Right kidney (tissue), 9 donors: ENCODE results near the gene HSD3B2.
A peak's percentile ranks its signal among the peaks of the same experiment; 100 is the strongest.
"Not testable (repeated sequence)": the region's sequence is repeated elsewhere in the genome, so short reads cannot be mapped to it uniquely, and the experiment has no call there.

ENCODE experiments used
- DNase-seq: peaks from one replicate; pipeline ENCODE4 v3.0.0-alpha.2; 2016
- long read RNA-seq, 8 donors: transcript quantifications; one replicate each; lab custom pipeline, GENCODE V29; 2026

The HSD3B2 gene
- long read RNA-seq, donor 1: 0 reads
- long read RNA-seq, donor 2: 0 reads
- long read RNA-seq, donor 3: 0 reads
- long read RNA-seq, donor 4: 0 reads
- long read RNA-seq, donor 5: 0 reads
- long read RNA-seq, donor 6: 0 reads
- long read RNA-seq, donor 7: 0 reads
- long read RNA-seq, donor 8: 0 reads

DNA sequence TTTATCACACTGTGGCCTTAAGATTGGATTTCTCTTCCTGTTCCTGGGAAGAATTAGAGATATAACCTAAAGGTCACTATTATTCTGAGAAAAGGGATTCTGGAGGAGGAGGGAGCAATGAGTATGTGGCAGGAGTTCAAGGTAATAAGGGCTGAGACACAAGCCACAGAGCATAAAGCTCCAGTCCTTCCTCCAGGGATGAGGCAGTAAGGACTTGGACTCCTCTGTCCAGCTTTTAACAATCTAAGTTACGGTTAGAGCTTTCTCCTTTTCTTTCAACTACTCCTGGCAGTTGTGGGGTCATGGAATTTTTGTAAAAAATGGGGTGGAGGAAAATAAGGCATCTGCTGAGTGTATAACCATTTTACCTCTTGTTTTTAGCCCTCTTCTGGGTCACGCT lies at the start of gene HSD3B2:
Gene HSD3B2, plus strand, starts transcription at position 201 of the 400 bp plus-strand sequence. CDS start 270 bp downstream, outside the sequence.
- DNase-seq: no peak

- no peak for DNase-seq
Observed at GRCh38 chr1:119366424-119366823, 48.5 kb upstream of the HSD3B2 start.

DNA sequence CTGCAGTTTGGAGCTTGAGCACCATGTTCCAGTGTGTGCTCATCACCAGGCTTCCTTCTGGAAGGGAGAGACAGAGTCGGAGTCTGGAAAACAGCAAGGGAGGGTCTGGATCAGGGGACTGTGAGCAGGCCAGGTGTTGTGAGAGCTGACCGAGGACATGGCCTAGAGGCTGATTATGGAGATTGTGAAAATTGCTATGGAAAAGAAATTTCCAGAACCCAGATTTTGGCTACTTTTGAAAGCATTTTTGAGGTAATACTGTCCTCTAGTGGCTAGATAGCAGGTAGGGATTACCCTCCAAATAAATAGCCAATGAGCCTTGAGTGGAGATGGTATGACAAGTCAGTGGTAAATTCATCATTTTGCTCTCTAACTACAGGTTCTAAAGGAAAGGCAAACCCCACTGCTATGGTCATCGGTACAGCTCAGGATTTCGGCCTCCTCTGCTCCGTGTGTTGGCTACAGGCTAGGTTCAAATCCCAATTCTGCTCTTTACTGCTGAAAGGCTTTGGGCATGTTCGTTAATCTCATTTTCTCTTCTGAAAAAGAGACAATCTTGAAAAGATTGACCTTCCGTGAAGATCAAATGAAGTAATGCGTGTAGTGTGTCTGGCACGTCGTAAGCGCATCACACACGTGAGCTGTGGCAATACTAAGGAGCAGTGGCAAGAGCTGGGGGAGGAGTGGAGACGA lies 47.4 kb upstream of the HSD3B2 start:
- DNase-seq: peak; percentile 45

DNA sequence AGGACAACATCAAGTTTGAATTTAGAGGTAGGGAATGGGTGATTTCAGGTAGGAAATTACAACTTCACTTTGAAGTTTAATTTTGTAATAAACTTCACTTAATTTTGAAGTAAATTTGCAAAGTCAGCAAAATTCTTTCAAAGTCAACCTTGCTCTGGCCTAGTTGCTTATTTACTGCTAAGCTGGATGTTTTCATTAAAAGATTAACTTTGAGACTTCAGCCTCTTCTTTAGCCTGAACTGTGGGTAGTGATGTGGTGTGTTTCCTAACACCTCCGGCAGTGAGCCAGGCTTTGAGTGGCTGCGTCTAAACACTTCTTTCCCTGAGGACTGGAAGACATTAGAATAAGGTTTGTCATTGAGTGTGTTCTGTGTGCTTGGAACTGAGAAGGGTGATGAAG lies 46.4 kb upstream of the HSD3B2 start, which contains the start of gene HAO2:
Gene HAO2, plus strand, starts transcription at position 232 of the 400 bp plus-strand sequence. CDS start 12,301 bp downstream, outside the sequence.
- DNase-seq: no peak

- no peak for DNase-seq
Observed at GRCh38 chr1:119370748-119371147, 44.2 kb upstream of the HSD3B2 start.

- DNase-seq: no peak
Observed at GRCh38 chr1:119371815-119372214, 43.1 kb upstream of the HSD3B2 start.

DNA sequence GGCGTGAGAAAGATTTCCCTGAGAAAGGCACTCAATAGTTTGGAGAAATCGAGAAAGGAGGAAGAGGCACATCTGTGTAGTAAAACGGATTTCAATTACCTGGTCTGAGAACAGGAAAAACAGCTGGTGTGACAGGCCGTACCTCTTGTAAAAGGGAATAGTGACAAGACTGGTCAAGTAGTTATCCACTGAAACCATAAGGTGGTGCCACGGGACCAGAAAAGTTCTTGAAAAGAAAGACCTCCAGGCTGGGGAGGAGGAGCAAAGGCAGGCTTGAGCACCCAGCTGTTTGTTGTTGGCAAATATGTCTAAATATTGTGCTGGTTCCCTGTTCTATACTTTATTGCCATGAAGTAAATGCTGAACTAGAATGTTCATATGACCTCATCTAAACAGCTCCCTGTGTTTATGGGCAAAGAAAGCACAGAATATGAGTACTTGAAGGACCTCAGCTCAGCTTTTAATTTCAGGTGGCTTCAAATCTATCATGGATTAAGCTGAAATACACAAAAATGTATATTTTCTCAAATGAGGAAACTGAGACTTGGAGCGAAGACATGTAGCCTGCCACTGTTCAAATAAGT lies 42.4 kb upstream of the HSD3B2 start:
- no peak for DNase-seq

DNA sequence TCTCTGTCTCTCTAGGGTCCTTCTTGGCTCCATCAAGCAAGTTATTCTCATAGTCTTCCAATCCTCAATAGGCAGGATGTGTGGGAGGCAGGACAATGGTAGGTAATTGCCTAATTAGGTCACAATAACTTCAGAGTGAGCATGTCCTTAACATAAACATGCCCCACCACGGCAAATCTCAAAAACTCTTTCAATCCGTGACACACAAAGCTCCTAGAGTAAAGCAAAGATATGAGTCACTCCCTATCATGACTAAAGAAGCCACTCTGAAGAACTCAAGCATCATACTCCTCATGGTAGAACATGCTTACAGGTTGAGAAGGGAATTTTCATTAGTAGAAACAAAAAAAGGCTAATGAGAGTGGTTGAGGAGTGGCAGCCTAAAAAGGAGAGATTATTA lies 41.5 kb upstream of the HSD3B2 start:
- DNase-seq: no peak

- no peak for DNase-seq
Observed at GRCh38 chr1:119374208-119374874, 40.6 kb upstream of the HSD3B2 start.

GRCh38 chr1:119375366-119375765 lies 39.6 kb upstream of the HSD3B2 start:
- no peak for DNase-seq

DNA sequence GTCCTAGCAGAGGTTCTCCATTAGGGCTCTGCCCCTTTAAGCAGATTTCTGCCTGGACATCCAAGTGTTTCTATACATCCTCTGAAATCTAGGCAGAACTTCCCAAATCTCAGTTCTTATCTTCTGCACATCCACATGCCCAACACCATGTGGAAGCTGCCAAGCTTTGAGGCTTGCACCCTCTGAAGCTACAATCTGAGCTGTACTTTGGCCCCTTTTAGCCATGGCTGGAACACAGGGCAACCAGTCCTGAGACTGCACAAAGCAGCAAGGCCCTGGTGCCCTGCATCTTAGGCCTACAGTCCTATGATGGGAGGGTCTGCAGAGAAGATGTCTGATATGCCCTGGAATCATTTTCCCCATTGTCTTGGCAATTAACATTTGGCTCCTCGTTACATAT lies 38.4 kb upstream of the HSD3B2 start:
- no peak for DNase-seq

DNA sequence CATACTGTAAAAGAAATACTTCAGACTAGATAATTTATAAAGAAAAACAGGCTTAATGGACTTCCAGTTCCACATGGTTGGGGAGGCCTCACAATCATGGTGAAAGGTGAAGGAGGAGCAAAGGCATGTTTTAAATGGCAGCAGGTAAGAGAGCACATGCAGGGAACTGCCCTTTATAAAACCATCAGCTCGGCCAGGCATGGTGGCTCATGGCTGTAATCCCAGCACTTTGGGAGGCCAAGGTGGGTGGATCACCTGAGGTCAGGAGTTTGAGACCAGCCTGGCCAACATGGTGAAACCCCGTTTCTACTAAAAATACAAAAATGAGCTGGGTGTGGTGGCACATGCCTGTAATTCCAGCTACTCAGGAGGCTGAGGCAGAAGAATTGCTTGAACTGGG lies 37.4 kb upstream of the HSD3B2 start:
- not testable (repeated sequence) for DNase-seq

DNA sequence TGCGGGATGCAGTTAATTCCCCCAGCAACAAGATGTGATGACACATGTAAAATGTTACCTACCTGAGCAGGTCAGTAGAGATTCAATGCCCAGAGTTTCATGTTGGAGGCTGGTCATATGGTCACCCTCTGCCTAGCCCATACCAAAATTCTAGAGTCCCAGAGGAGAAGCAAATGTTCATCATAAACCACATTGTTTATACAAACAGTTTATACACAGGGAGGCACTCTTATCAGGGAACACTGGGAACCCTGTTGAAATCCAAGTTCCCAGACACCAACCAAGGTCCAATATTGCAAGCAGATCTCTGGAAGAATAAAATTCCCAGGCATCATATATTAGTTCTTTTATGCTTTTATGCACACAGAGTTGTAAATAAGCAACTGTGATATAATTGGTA lies 35.8 kb upstream of the HSD3B2 start:
- DNase-seq: no peak

- DNase-seq: no peak
Observed at GRCh38 chr1:119380304-119380703, 34.6 kb upstream of the HSD3B2 start.

- no peak for DNase-seq
Observed at GRCh38 chr1:119380983-119381662, 33.8 kb upstream of the HSD3B2 start.

GRCh38 chr1:119384591-119384990 lies 30.4 kb upstream of the HSD3B2 start:
- DNase-seq: no peak

DNA sequence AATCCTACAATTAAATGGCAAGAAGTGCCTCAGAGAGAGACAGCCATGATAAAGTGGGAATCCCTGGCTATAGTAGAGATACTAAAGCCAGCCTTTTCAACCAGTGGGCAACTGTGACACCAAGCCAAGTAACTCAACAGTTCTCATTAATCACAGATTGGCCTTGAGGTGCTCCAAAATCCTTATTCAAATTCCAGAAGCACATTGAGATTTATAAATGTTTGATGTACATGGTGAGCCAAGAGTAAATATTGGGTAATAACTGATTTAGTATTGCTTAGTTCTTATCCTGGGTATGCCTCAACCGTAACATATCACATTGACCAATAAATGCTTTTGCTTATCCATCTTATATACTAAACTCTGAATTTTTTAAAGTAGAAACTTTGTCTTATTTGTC lies 29.3 kb upstream of the HSD3B2 start:
- DNase-seq: no peak

GRCh38 chr1:119387858-119388257 lies 27.1 kb upstream of the HSD3B2 start:
- DNase-seq: no peak

GRCh38 chr1:119388450-119388849 lies 26.5 kb upstream of the HSD3B2 start:
- no peak for DNase-seq

GRCh38 chr1:119390526-119390925 lies 24.4 kb upstream of the HSD3B2 start:
- DNase-seq: no peak

DNA sequence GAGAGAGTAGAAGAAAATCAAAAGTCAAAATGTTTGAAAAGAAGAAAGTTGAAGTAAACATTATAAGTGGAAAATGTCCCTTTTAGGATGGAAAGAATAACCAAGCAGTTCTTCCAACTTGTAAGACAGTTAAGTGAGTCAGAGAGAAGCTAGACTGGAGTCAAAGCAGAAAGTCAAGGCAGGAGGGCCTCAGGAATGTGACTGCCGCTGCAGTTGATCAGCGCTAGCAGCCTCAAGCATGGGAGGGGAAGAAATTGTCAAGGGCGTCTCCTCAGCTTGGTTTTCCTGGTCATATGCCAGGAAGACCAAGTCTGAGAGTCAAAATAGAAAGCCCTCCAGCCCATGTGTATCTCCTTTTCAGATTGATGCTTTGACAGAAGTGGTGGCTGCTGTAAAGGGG lies 23.2 kb upstream of the HSD3B2 start:
- DNase-seq: no peak

GRCh38 chr1:119394085-119394484 lies 20.9 kb upstream of the HSD3B2 start:
- no peak for DNase-seq

GRCh38 chr1:119396982-119397381 lies 18.0 kb upstream of the HSD3B2 start:
- DNase-seq: no peak
